Stimulated activated CD4-positive, alpha-beta T cell treated with anti-CD3 and anti-CD28 coated beads, Interleukin-1b, Interleukin-23, amount 100 ng/mL, for 4 hours (primary cell): ENCODE data around the gene CAPN7.
A peak's percentile ranks its signal among the peaks of the same experiment; 100 is the strongest.

ENCODE experiments used
- DNase-seq, 2 donors: peaks; one replicate each; pipeline ENCODE4 v3.0.0-alpha.2; 2020; ENCODE audit warnings: low read depth in 2 of 2

CAPN7 gene

GRCh38 chr3:15199493-15200105 is 6.4 kb upstream of the CAPN7 start:
- no peak for DNase-seq

GRCh38 chr3:15204005-15204404 is 2.0 kb upstream of the CAPN7 start:
- DNase-seq, result no peak

GRCh38 chr3:15205482-15205933 is 538 bp upstream of the CAPN7 start:
- no peak for DNase-seq

GRCh38 chr3:15206662-15207576 is 873 bp downstream of the CAPN7 start:
- DNase-seq, result no peak

GRCh38 chr3:15207836-15208504 is 1.9 kb downstream of the CAPN7 start:
- DNase-seq, result no peak

DNA sequence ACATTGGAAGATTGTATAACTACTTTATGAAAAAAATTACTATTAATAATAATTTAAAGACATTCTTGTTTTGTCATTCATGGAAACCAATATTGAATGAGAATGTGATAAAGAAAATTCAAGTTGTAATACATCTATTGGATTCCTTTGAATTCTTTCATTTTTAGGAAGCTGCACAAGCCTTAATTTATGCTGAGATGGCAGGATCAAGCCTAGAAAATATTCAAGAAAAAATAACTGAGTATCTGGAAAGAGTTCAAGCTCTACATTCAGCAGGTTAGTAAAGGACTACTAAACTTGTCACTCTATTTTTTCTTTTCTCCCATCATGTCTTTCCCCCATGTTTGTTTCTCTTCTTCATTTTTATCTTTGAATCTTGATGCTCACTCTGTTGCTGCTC is 5.9 kb downstream of the CAPN7 start:
- DNase-seq, result no peak

GRCh38 chr3:15214758-15215157 is 8.7 kb downstream of the CAPN7 start:
- no peak for DNase-seq

- no peak for DNase-seq
Measured at GRCh38 chr3:15215996-15216395, 9.9 kb downstream of the CAPN7 start.

DNA sequence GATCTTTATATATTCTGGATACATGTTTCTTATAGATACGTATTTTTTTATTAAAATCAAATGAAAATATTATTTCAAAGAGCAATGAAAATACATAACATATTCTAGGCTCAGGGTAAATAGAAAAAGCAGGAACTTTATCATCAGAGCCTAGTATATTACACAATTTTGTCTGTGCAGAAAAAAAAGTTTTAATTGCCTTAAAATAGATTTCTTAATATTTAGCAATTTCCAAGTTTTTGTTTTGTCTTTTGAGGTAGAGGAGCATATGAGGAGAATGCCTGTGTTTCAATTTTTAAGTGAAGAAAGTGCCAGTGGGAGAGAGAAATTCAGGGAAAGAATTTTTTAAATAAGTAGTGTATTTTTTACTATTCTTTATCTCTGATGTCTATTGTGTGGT is 10.5 kb downstream of the CAPN7 start:
- no peak for DNase-seq

- DNase-seq, result no peak
Measured at GRCh38 chr3:15217011-15217671, 11.1 kb downstream of the CAPN7 start.

DNA sequence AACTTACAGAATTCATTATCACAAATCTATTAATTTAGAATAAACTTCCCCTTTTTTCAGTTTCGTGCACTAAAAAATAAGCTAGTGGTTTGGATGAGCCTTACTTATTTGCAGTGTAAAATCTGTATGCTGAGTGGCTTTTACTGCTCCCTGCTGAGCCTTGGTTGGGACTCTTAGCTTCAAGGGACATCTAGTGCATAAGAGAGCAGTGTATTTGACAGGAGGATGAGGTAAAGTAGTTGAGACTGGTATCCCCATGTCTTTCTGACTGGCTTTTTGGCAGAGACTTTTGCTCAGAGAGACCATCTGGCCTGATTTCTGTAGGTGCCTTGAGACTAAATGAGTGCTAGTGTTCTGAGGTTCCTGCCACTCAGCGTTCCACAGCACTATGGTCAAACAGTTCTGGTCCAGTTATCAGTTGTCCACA is 11.8 kb downstream of the CAPN7 start:
- DNase-seq, result no peak

DNA sequence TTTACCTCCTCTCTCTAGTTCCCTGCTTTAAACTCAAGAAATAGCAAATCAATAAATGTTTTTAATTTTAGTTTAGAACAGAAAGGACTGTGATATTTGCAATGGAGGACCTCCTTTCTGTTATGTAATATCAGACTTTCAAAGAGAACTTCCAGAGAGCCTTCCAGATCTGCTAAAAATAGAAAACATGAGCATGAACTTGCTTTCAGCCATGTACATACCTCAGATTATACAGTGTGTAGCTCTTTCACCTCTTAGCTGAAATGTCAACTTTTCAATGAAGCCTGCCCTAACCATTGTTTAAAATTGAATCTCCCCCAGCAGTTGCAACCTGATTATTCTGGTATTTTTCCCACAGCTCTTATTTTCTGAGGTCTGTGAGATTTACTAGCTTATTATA is 12.6 kb downstream of the CAPN7 start:
- DNase-seq, result no peak

DNA sequence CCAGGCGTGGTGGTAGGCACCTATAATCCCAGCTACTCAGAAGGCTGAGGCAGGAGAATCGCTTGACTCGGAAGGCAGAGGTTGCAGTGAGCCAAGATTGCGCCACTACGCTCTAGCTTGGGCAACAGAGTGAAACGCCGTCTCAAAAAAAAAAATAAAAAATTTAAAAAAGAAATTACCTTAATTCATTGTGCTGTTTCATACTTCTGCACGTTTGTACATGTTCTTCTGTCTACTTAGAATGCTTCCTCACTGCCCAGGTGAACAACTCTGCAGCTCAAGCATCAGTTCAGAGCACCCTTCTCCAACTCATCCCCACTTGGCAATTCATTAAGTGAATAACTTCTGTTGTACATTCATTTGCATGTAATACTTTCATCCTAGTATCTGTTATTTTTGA is 14.0 kb downstream of the CAPN7 start:
- no peak for DNase-seq

- DNase-seq, result no peak
Measured at GRCh38 chr3:15220661-15221060, 14.6 kb downstream of the CAPN7 start.

DNA sequence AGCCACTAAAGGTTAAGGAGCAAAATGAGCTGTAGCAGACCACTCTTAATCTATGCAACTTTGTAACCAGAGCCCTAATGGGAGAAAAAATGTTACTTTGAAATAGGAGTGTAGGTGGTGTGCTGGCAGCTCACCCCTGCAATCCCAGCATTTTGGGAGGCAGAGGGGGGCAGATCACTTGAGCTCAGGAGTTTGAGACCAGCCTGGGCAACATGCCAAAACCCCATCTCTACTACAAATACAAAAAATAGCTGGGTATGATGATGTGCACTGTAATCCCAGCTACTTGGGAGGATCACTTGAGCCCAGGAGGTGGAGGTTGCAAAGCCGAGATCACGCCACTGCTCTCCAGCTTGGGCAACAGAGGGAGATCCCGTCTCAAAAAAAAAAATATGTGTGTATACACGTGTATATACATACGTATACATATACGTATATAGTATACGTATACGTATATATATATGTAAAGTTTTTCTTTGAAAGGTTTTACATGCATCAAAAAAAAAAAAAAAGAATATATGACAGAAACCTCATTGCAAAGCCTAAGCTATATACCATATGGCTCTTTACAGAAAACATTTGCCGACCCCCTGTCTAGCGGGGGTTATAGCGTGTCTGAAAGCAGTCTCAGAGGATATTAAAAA is 15.7 kb downstream of the CAPN7 start:
- no peak for DNase-seq

GRCh38 chr3:15223685-15224572 is 17.9 kb downstream of the CAPN7 start:
- no peak for DNase-seq

- DNase-seq, result no peak
Measured at GRCh38 chr3:15228147-15228546, 22.1 kb downstream of the CAPN7 start.

DNA sequence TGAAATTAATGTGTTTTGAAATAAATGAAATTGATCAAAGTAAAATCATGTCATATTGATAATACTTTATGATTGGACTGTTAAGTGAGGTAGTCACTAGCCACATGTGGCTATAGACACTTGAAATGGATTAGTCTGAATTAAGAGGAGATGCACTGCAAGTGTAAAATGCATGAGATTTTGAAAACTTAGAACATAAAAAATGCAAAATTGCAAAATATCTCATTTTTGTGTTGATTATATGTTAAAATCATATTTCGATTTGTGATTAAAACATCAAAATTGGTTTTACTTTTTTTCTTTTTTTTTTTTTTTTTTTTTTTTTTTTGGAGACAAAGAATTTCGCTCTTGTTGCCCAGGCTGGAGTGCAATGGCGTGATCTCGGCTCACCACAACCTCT is 23.2 kb downstream of the CAPN7 start:
- DNase-seq, result no peak

DNA sequence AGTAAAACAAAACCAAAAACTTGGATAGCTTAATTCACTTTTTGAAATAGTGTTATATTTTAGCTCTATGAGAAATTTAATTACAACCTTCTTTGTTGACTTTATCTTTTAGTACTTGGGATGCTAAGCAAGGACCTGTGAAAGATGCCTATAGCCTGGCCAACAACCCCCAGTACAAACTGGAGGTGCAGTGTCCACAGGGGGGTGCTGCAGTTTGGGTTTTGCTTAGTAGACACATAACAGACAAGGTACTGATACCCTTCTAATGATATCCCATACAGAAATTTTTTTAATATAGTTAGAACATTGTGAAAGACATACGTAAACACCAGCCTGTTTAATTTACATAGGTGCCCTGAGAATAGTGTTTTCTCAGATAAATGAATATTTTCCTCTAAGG is 35.3 kb downstream of the CAPN7 start:
- DNase-seq, result peak in 1 of 2 donors; percentile 16

DNA sequence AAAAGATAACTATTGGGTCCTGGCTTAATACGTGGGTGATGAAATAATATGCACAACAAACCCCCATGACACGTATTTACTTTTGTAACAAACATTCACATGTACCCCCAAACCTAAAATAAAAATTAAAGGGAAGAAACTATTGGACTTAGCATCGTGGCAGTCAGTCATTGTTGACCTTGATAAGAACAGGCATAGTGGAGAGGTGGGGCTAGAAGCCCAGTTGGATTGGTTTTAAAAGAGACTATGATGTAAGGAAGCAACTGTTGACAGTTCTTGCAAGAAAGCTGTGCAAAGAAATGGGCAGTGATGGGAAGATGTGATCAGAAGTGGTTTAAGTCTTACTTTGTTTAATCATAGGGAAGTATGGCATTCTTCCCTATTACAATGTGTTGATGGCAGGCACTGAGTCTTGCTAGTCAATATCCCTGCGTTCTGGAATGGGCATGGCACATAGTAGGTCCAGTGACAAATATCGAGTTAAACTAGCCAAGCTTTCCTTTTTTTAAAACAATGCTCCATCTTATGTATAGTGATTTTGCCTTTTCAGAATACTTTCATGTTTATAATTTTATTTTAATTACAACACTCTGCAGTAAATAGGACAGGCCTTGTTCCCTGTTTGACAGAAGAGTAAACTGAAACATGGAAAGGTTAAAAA is 37.9 kb downstream of the CAPN7 start:
- no peak for DNase-seq
